Stimulated activated CD8-positive, alpha-beta memory T cell treated with anti-CD3 and anti-CD28 coated beads, Interleukin-15, amount 100 ng/mL, for 48 hours (primary cell): ENCODE results near the gene NLGN4X.

Experiments
- DNase-seq, 2 donors: peaks; one replicate each; pipeline ENCODE4 v3.0.0-alpha.2; 2020; ENCODE audit warnings: low read depth in 2 of 2

Gene NLGN4X

GRCh38 chrX:5867778-5868177 is 360.9 kb downstream of the NLGN4X start:
- DNase-seq = no peak

GRCh38 chrX:5857232-5857631 is 371.4 kb downstream of the NLGN4X start:
- no peak for DNase-seq

- DNase-seq = no peak
These were observed 375.7 kb downstream of the NLGN4X start for GRCh38 chrX:5852941-5853340.

- DNase-seq = no peak
These were observed 386.1 kb downstream of the NLGN4X start for GRCh38 chrX:5842601-5843000.
